ENCODE data around the gene PLSCR3. TPM values are rescaled to one million over a fixed set of nuclear protein-coding genes. Genes with fewer than 3 reads are reported as not detected.
"Not testable (repeated sequence)": the region's sequence is repeated elsewhere in the genome, so short reads cannot be mapped to it uniquely, and the experiment has no call there.

The PLSCR3 gene
- total RNA-seq, 4 donors from 2014 or later: 13.2 to 32.4 (median 18.4) TPM

GRCh38 chr17:7370853-7371252, 23.5 kb downstream of the PLSCR3 start:
- Histone ChIP-seq H3K4me1 (no peaks in the 10 kb centered on the region), H3K36me3 (no peaks in the 10 kb centered on the region), H3K4me3 (no peak overlapping the region), H3K27me3 (no peaks in the 10 kb centered on the region), H3K27ac (no peak overlapping the region), H3K9me3 (no peaks in the 10 kb centered on the region)
- DNase-seq: no peak
- intact Hi-C loops (cut with DNase I; ENCODE audit: low total_unique reads) (no loop called here), in situ Hi-C loops (cut with MboI; ENCODE audit: low pct_ligation_motif_present in 1 of 4, low pct_unique_long_range_greater_than_20kb in 1 of 4, low sequenced_read_pairs in 3 of 4) (no loop called here)
- WGBS, 2 donors (ENCODE audit: low coverage in 1 of 2): 36 to 73% methylated on average over 2 to 4 of the region's 4 CpGs
- no peak for TF ChIP-seq EP300 (IDR thresholded peaks at IDR 0.05; ENCODE audit: low read depth)

- WGBS, 2 donors (ENCODE audit: low coverage in 1 of 2): 88 to 100% methylated on average over 1 to 5 of the region's 5 CpGs
Measured at GRCh38 chr17:7369825-7370224, 24.5 kb downstream of the PLSCR3 start.

GRCh38 chr17:7368599-7368994, 25.7 kb downstream of the PLSCR3 start:
- intact Hi-C loops (cut with DNase I; ENCODE audit: low total_unique reads); H3K36me3 ChIP-seq; H3K4me3 ChIP-seq; H3K9me3 ChIP-seq; H3K27ac ChIP-seq; H3K4me1 ChIP-seq; DNase-seq; H3K27me3 ChIP-seq: not testable (repeated sequence)
- in situ Hi-C loops (cut with MboI; ENCODE audit: low pct_ligation_motif_present in 1 of 4, low pct_unique_long_range_greater_than_20kb in 1 of 4, low sequenced_read_pairs in 3 of 4): loop anchor here in 1 of 4 donors (10.0 kb wide), 1 partner anchor 66 kb away; the partner anchor contains the start of genes FGF11 and TMEM102
- WGBS, 2 donors (ENCODE audit: low coverage in 1 of 2): 82% methylated on average over 5 of the region's 5 CpGs

More at GRCh38 chr17:7369825-7370224, 24.5 kb downstream of the PLSCR3 start:
- H3K27me3 ChIP-seq: no peaks in the 10 kb centered on the region
- no peak overlapping the region for H3K4me3 ChIP-seq
- H3K9me3 ChIP-seq: no peaks in the 10 kb centered on the region
- no peak for DNase-seq
- TF ChIP-seq EP300 (IDR thresholded peaks at IDR 0.05; ENCODE audit: low read depth): no peak
- no peak for TF ChIP-seq POLR2AphosphoS5 (IDR thresholded peaks at IDR 0.05)
- no peak for TF ChIP-seq POLR2A (IDR thresholded peaks at IDR 0.05)
- TF ChIP-seq CTCF (IDR thresholded peaks at IDR 0.05): no peak
- no peaks in the 10 kb centered on the region for H3K36me3 ChIP-seq
- H3K4me1 ChIP-seq: no peaks in the 10 kb centered on the region
- intact Hi-C loops (cut with DNase I; ENCODE audit: low total_unique reads) (no loop called here), in situ Hi-C loops (cut with MboI; ENCODE audit: low pct_ligation_motif_present in 1 of 4, low pct_unique_long_range_greater_than_20kb in 1 of 4, low sequenced_read_pairs in 3 of 4) (loop anchor here in 1 of 4 donors (10.0 kb wide), 1 partner anchor 65 kb away; the partner anchor contains the start of genes FGF11 and TMEM102)
- no peak overlapping the region for H3K27ac ChIP-seq

- no peaks in the 10 kb centered on the region for H3K36me3 ChIP-seq
- no peak for DNase-seq
- no peak overlapping the region for H3K27ac ChIP-seq
- in situ Hi-C loops (cut with MboI; ENCODE audit: low pct_ligation_motif_present in 1 of 4, low pct_unique_long_range_greater_than_20kb in 1 of 4, low sequenced_read_pairs in 3 of 4) (loop anchor here in 1 of 4 donors (10.0 kb wide), 1 partner anchor 67 kb away; the partner anchor contains the start of genes FGF11 and TMEM102), intact Hi-C loops (cut with DNase I; ENCODE audit: low total_unique reads) (no loop called here)
- no peak overlapping the region for H3K4me3 ChIP-seq
- no peaks in the 10 kb centered on the region for H3K9me3 ChIP-seq
- H3K27me3 ChIP-seq: no peaks in the 10 kb centered on the region
- no peak for TF ChIP-seq EP300 (IDR thresholded peaks at IDR 0.05; ENCODE audit: low read depth)
- TF ChIP-seq POLR2A (IDR thresholded peaks at IDR 0.05): no peak
- no peak for TF ChIP-seq POLR2AphosphoS5 (IDR thresholded peaks at IDR 0.05)
- TF ChIP-seq CTCF (IDR thresholded peaks at IDR 0.05): no peak
- H3K4me1 ChIP-seq: no peaks in the 10 kb centered on the region
- WGBS, 2 donors (ENCODE audit: low coverage in 1 of 2): 78 to 98% methylated on average over 6 to 13 of the region's 13 CpGs
Measured at GRCh38 chr17:7367918-7368598, 26.3 kb downstream of the PLSCR3 start.

- no peaks in the 10 kb centered on the region for H3K36me3 ChIP-seq
- no peaks in the 10 kb centered on the region for H3K4me1 ChIP-seq
- H3K4me3 ChIP-seq: no peak overlapping the region
- intact Hi-C loops (cut with DNase I; ENCODE audit: low total_unique reads) (no loop called here), in situ Hi-C loops (cut with MboI; ENCODE audit: low pct_ligation_motif_present in 1 of 4, low pct_unique_long_range_greater_than_20kb in 1 of 4, low sequenced_read_pairs in 3 of 4) (loop anchor here in 1 of 4 donors (10.0 kb wide), 1 partner anchor 68 kb away; the partner anchor contains the start of genes FGF11 and TMEM102)
- no peak for DNase-seq
- TF ChIP-seq POLR2A (IDR thresholded peaks at IDR 0.05) (no peak), EP300 (IDR thresholded peaks at IDR 0.05; ENCODE audit: low read depth) (no peak), CTCF (IDR thresholded peaks at IDR 0.05) (no peak), POLR2AphosphoS5 (IDR thresholded peaks at IDR 0.05) (no peak)
- H3K27me3 ChIP-seq: no peaks in the 10 kb centered on the region
- WGBS, 2 donors (ENCODE audit: low coverage in 1 of 2): 79 to 92% methylated on average over 5 to 8 of the region's 8 CpGs
- H3K27ac ChIP-seq: no peak overlapping the region
- no peaks in the 10 kb centered on the region for H3K9me3 ChIP-seq
Measured at GRCh38 chr17:7367083-7367482, 27.2 kb downstream of the PLSCR3 start.

- WGBS, 2 donors (ENCODE audit: low coverage in 1 of 2): 88% methylated on average over 6 of the region's 7 CpGs; no CpG with 5 or more reads in 1 of the 2 donors
- intact Hi-C loops (cut with DNase I; ENCODE audit: low total_unique reads); H3K27ac ChIP-seq; H3K36me3 ChIP-seq; H3K4me1 ChIP-seq; H3K4me3 ChIP-seq; H3K27me3 ChIP-seq; DNase-seq; H3K9me3 ChIP-seq: not testable (repeated sequence)
- in situ Hi-C loops (cut with MboI; ENCODE audit: low pct_ligation_motif_present in 1 of 4, low pct_unique_long_range_greater_than_20kb in 1 of 4, low sequenced_read_pairs in 3 of 4): loop anchor here in 1 of 4 donors (10.0 kb wide), 1 partner anchor 69 kb away; the partner anchor contains the start of genes FGF11 and TMEM102
Measured at GRCh38 chr17:7365963-7366362, 28.4 kb downstream of the PLSCR3 start.
